ENCODE measurements around the gene KAT6B. TPM values are rescaled to one million over a fixed set of nuclear protein-coding genes. Genes with fewer than 3 reads are reported as not detected.

Gene KAT6B
- total and polyA plus RNA-seq, 5 donors, result 11.3 to 53.0 (median 46.0) TPM

DNA sequence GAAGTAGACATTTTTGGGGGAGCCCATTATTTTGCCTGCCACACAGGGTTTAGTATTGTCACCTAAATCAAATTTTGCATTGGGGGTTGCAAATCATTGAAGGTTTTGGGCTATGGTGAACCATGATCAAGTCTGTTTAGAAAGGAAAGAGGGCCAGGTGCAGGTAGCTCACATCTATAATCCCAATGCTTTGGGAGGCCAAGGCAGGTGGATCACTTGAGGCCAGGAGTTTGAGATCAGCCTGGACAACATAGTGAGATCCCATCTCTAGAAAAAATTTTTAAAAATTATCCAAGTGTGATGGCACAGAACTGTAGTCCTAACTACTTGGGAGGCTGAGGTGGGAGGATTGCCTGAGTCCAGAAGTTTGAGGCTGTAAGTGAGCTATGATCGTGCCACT is 31.2 kb downstream of the KAT6B start:
- no peak overlapping the region for H3K4me3 ChIP-seq (ENCODE audit: low read length)
- no peaks in the 10 kb centered on the region for H3K9me3 ChIP-seq (ENCODE audit: control insufficient read depth, low read length)
- intact Hi-C loops (cut with DNase I), result no loop called here
- H3K27ac ChIP-seq (ENCODE audit: low read length), result no peak overlapping the region
- ATAC-seq (no peak), DNase-seq (no peak)
- no peaks in the 10 kb centered on the region for H3K27me3 ChIP-seq (ENCODE audit: control insufficient read depth, insufficient read depth)
- H3K4me1 ChIP-seq (ENCODE audit: control insufficient read depth, insufficient read depth, low read length), result peaks cover 7% of the 10 kb centered on the region
- 92% methylated on average over 1 of the region's 1 CpG for WGBS

DNA sequence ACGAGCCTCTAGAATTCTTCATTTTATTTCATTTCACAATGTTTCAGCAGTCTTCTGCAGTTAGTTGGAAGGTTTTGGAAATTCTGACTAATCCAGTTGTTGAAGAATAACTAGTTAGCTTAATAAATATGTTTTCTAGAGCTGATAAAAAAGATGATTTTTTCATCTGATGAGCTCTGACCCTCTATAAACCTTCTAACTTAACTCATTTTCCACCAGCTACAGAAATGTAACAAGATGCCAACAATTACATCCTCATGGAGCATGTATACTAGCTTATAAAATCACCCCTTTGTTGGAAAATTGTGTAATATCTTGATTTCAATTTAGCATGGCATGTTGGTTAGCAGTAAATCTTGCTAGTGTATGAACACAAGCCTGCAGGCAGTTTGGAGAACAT is 33.1 kb downstream of the KAT6B start:
- intact Hi-C loops (cut with DNase I), result no loop called here
- H3K27me3 ChIP-seq (ENCODE audit: control insufficient read depth, insufficient read depth), result no peaks in the 10 kb centered on the region
- H3K4me3 ChIP-seq (ENCODE audit: low read length), result no peak overlapping the region
- H3K27ac ChIP-seq (ENCODE audit: low read length), result no peak overlapping the region
- WGBS, result 84% methylated on average over 1 of the region's 1 CpG
- ATAC-seq (no peak), DNase-seq (no peak)
- no peaks in the 10 kb centered on the region for H3K9me3 ChIP-seq (ENCODE audit: control insufficient read depth, low read length)
- peaks cover 9% of the 10 kb centered on the region for H3K4me1 ChIP-seq (ENCODE audit: control insufficient read depth, insufficient read depth, low read length)

DNA sequence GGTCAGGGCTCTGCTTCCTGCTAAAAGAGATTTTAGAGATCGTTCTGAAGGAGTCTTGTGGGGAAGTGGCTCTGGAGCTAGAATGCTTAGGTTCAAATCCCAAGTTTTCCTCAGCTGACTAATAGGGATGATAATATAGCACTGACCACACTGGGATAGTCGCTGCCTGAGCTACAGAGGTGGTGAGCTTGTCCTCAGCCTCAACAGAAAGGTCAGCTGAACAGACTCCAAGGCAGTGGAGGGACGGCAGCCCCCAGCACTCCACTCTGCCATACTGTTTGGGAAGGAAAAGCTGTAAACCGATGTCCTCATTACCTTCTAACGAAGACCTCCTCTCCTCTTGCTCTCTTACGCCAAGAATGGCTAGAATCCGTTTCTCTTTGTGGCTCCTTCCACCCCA is 36.2 kb downstream of the KAT6B start:
- intact Hi-C loops (cut with DNase I), result no loop called here
- Histone ChIP-seq H3K9me3 (ENCODE audit: control insufficient read depth, low read length) (no peaks in the 10 kb centered on the region), H3K27me3 (ENCODE audit: control insufficient read depth, insufficient read depth) (no peaks in the 10 kb centered on the region), H3K4me1 (ENCODE audit: control insufficient read depth, insufficient read depth, low read length) (peaks cover 3% of the 10 kb centered on the region), H3K27ac (ENCODE audit: low read length) (no peak overlapping the region), H3K4me3 (ENCODE audit: low read length) (no peak overlapping the region)
- no peak for DNase-seq
- ATAC-seq, result no peak
- 80% methylated on average over 7 of the region's 7 CpGs for WGBS

DNA sequence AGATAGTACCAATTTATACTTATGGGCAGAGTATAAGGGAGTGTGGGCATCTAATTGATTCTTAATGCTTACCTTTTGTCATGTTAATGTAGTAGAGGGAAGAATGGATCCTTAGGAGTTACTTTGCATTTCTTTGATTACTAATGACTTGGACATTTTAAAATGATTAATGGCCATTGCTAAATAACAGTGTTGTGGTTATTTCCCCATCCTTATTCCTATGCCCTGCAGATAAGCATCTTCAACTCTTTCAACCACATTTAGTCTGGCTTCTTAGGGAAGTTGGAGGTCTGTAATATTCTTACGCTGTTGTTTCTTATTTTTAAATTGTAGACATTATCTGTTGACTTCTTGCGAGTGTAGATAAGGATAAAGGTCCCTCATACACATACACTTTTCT is 37.2 kb downstream of the KAT6B start:
- Histone ChIP-seq H3K4me1 (ENCODE audit: control insufficient read depth, insufficient read depth, low read length) (peaks cover 3% of the 10 kb centered on the region), H3K9me3 (ENCODE audit: control insufficient read depth, low read length) (no peaks in the 10 kb centered on the region), H3K4me3 (ENCODE audit: low read length) (no peak overlapping the region), H3K27me3 (ENCODE audit: control insufficient read depth, insufficient read depth) (no peaks in the 10 kb centered on the region), H3K27ac (ENCODE audit: low read length) (no peak overlapping the region)
- intact Hi-C loops (cut with DNase I), result no loop called here
- WGBS, result 81% methylated on average over 2 of the region's 2 CpGs
- ATAC-seq (no peak), DNase-seq (no peak)

DNA sequence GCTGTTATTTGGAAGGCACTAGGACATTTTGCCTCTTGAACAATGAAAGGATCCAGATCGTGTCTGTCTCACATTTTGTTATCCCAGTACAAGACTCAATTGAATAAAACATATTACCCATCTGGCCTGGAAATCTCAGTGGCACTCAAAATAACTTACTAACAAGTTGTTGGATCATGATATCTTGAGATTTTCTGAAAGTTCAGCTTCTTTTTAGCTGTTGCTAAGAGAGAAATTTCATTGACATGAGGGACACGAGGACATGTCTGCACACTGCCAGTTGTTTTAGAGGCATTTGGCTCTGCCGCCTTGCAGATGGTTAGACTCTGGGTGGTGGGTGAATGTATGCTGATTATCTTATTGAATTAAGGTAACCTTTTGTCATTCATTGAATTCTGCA is 41.0 kb downstream of the KAT6B start:
- Histone ChIP-seq H3K27me3 (ENCODE audit: control insufficient read depth, insufficient read depth) (no peaks in the 10 kb centered on the region), H3K4me1 (ENCODE audit: control insufficient read depth, insufficient read depth, low read length) (peaks cover 6% of the 10 kb centered on the region), H3K4me3 (ENCODE audit: low read length) (no peak overlapping the region), H3K9me3 (ENCODE audit: control insufficient read depth, low read length) (no peaks in the 10 kb centered on the region), H3K27ac (ENCODE audit: low read length) (no peak overlapping the region)
- DNase-seq (no peak), ATAC-seq (no peak)
- intact Hi-C loops (cut with DNase I), result no loop called here
- 54% methylated on average over 3 of the region's 3 CpGs for WGBS

DNA sequence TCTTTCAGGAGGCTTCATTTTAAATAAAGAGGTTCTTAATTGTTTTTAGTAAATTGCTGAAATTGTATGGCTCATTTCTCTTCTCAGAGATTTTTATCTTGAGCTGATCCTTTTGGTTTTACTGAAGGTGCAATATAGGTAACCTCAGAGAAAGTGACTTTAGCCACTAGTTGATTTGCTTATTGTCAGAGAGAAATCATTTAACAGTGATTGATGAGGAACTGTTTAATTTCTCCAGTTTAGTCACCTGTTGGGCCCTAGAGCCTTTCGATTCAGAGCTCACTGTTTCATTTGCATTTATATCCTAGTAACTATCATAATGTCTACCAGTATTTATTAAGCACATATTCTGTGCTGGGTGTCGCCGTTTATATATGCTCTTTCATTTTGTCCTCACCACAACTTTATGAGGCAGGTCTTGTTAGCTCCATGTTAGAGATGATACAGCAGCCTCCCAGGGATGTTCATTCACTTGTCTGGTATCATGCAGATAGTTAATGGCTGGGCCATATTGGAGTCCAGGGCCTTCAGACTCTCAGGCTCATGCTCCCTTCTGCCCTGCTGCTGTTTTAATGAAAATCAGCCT is 42.1 kb downstream of the KAT6B start:
- DNase-seq, result no peak
- no peaks in the 10 kb centered on the region for H3K9me3 ChIP-seq (ENCODE audit: control insufficient read depth, low read length)
- H3K27me3 ChIP-seq (ENCODE audit: control insufficient read depth, insufficient read depth), result no peaks in the 10 kb centered on the region
- WGBS, result 94% methylated on average over 3 of the region's 3 CpGs
- H3K27ac ChIP-seq (ENCODE audit: low read length), result no peak overlapping the region
- peaks cover 2% of the 10 kb centered on the region for H3K4me1 ChIP-seq (ENCODE audit: control insufficient read depth, insufficient read depth, low read length)
- ATAC-seq, result no peak
- H3K4me3 ChIP-seq (ENCODE audit: low read length), result no peak overlapping the region
- intact Hi-C loops (cut with DNase I), result no loop called here

DNA sequence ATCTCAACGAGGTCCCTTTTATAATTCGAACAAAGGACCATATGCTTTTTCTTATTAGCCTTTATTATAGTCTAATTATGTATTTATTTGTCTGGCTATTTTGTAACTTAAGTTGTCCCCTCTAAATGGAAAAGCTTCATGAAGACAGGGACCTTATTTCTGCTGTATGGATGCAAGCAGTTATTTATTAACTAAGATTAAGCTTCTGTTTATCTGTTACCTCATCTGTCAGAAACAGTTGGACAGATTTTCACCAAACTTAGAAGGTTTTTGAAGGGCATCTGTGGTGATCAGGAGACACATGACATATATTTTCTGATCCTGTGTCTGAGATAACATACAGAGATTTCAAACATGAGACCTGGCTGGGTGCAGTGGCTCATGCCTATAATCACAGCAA is 43.2 kb downstream of the KAT6B start:
- Histone ChIP-seq H3K27ac (ENCODE audit: low read length) (no peak overlapping the region), H3K27me3 (ENCODE audit: control insufficient read depth, insufficient read depth) (no peaks in the 10 kb centered on the region), H3K4me3 (ENCODE audit: low read length) (no peak overlapping the region), H3K9me3 (ENCODE audit: control insufficient read depth, low read length) (no peaks in the 10 kb centered on the region), H3K4me1 (ENCODE audit: control insufficient read depth, insufficient read depth, low read length) (peaks cover 2% of the 10 kb centered on the region)
- 94% methylated on average over 2 of the region's 2 CpGs for WGBS
- DNase-seq (no peak), ATAC-seq (no peak)
- intact Hi-C loops (cut with DNase I), result no loop called here

DNA sequence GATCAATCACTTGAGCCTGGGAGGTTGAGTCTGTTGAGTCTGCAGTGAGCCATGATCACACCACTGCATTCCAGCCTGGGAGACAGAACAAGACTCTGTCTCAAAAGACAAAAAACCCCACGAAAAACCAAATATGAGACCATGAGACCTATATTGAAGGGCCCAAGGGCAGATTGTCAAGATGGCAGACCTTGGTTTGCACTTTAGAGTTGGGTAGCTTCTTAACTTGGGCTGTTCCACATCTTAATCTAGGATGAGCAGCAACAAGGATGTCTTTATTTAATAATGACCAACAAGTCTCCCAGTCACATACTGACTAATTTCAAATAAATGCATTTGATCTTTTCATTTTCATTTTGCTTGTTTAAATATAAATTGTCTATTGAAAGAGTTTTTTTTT is 43.8 kb downstream of the KAT6B start:
- ATAC-seq (no peak), DNase-seq (no peak)
- intact Hi-C loops (cut with DNase I), result no loop called here
- Histone ChIP-seq H3K4me3 (ENCODE audit: low read length) (no peak overlapping the region), H3K9me3 (ENCODE audit: control insufficient read depth, low read length) (no peaks in the 10 kb centered on the region), H3K27me3 (ENCODE audit: control insufficient read depth, insufficient read depth) (no peaks in the 10 kb centered on the region), H3K27ac (ENCODE audit: low read length) (no peak overlapping the region), H3K4me1 (ENCODE audit: control insufficient read depth, insufficient read depth, low read length) (peaks cover 2% of the 10 kb centered on the region)
- WGBS, result 98% methylated on average over 1 of the region's 1 CpG

DNA sequence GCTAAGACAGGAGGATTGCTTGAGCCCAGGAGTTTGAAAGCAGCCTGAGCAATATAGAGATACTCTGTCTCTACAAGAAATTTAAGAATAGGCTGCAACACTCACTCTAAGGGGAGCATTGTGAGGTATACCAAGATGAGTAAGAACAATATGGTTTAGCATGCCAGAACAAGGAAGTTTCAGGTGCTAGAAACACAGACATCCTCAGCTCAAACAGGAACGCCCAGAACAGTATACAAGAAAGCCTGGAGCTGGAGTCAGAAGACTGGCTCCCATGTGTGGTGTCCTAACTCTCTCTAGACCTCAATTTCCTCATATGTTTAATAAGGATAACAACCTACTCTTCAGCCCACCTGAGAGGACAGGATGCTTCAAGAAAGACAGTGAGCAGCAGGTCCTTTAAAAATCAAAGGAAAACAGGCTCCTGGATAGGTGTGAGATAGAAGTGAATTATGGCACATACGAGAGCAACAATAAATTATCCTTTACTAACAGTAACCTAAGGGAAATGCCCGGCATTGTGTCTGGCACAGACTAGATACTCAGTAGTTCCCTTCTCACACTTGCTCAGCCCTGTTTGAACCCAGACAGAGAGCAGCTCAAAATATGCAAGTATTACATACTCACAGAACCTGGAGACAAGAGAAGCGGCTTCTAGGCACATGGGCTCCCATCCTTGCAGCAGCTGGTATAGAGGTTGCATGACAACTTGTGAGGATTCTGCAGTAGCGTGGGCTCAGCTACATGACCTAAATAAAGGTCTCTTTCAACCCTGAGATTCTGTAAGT is 45.4 kb downstream of the KAT6B start:
- ATAC-seq, result no peak
- Histone ChIP-seq H3K4me3 (ENCODE audit: low read length) (no peak overlapping the region), H3K27ac (ENCODE audit: low read length) (no peak overlapping the region), H3K4me1 (ENCODE audit: control insufficient read depth, insufficient read depth, low read length) (peaks cover 2% of the 10 kb centered on the region), H3K9me3 (ENCODE audit: control insufficient read depth, low read length) (no peaks in the 10 kb centered on the region), H3K27me3 (ENCODE audit: control insufficient read depth, insufficient read depth) (no peaks in the 10 kb centered on the region)
- WGBS, result 86% methylated on average over 5 of the region's 5 CpGs
- intact Hi-C loops (cut with DNase I), result no loop called here
- no peak for DNase-seq

DNA sequence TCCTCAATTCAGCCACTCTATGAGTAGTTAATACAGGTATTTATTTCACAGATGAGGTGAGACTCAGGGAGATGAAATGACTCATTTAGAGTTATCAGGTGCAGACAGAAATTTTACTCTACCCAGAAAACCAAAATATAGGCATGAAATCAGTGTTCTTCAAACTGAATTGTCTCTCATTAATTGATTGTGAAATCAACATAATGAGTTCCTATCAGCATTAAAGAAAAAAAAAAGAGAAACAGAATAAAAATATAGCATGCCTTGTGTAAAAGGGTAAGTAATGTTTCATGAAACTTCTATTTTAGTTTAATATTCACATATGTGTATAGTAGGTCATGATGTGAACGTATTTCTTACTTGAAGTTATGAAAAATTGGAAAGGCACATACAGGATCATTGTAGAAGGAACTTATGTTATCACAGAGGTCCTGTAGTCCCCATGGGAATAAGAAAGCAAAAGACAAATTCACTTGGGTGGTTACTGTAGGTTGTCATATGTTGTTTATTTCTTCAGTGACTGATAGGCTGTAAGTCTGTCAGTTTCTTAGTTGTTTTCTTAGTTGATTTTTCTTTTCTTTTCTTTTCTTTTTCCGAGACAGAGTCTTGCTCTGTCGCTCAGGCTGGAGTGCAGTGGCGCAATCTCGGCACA is 47.5 kb downstream of the KAT6B start:
- H3K27me3 ChIP-seq (ENCODE audit: control insufficient read depth, insufficient read depth), result no peaks in the 10 kb centered on the region
- H3K27ac ChIP-seq (ENCODE audit: low read length), result no peak overlapping the region

DNA sequence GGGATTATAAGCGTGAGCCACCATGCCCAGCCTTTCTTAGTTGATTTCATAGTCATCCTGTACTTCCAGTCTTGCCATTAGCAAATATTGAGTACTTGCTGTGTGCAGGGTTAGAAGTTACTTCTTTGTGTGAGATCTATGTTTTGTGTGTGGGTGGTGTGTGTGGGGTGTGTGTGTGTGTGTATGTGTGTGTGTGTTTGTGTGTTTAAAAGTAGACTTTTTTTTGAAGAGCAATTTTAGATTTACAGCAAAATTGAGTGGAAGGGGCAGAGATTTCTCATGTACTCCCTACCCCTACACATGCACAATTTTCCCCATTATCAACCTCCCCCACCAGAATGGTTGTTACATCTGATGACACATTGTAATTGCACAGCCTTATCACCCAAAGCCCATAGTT is 48.2 kb downstream of the KAT6B start:
- Histone ChIP-seq H3K4me1 (ENCODE audit: control insufficient read depth, insufficient read depth, low read length) (peaks cover 2% of the 10 kb centered on the region), H3K27me3 (ENCODE audit: control insufficient read depth, insufficient read depth) (no peaks in the 10 kb centered on the region), H3K27ac (ENCODE audit: low read length) (no peak overlapping the region), H3K4me3 (ENCODE audit: low read length) (no peak overlapping the region), H3K9me3 (ENCODE audit: control insufficient read depth, low read length) (no peaks in the 10 kb centered on the region)
- WGBS, result 95% methylated on average over 1 of the region's 1 CpG
- DNase-seq (no peak), ATAC-seq (no peak)
- intact Hi-C loops (cut with DNase I), result no loop called here

More for the DNA sequence above, 47.5 kb downstream of the KAT6B start:
- intact Hi-C loops (cut with DNase I), result no loop called here
- ATAC-seq (no peak), DNase-seq (no peak)
- WGBS, result 86% methylated on average over 5 of the region's 5 CpGs
- H3K4me1 ChIP-seq (ENCODE audit: control insufficient read depth, insufficient read depth, low read length), result peaks cover 2% of the 10 kb centered on the region
- H3K9me3 ChIP-seq (ENCODE audit: control insufficient read depth, low read length), result no peaks in the 10 kb centered on the region
- H3K4me3 ChIP-seq (ENCODE audit: low read length), result no peak overlapping the region

Measured in right cardiac atrium (tissue), 5 donors.